T-helper 17 cell (primary cell): ENCODE measurements around the gene OPTN. TPM values are rescaled to one million over a fixed set of nuclear protein-coding genes. Genes with fewer than 3 reads are reported as not detected.
"Not testable (repeated sequence)": the region's sequence is repeated elsewhere in the genome, so short reads cannot be mapped to it uniquely, and the experiment has no call there.

ENCODE experiments used
- ATAC-seq: fragments of 150-1000 bp; cut with Tn5 transposase; 2 replicates; pipeline ENCODE4 v1.10.0; 2021; ENCODE audit warnings: mild to moderate bottlenecking, moderate library complexity
- DNase-seq, 3 donors: peaks; one replicate each; pipeline versions ENCODE4 v3.0.0 to v3.0.0-alpha.2; 2020 to 2021
- H3K9me3 ChIP-seq: one replicate; pipeline ENCODE4 v1.7.0; 2013; ENCODE audit warnings: low read length, mild to moderate bottlenecking; ENCODE audit not compliant: control insufficient read depth, poor library complexity, severe bottlenecking
- H3K27ac Mint-ChIP-seq: one replicate; pipeline ENCODE4 v1.8.0; 2022; ENCODE audit warnings: mild to moderate bottlenecking, moderate library complexity, mixed read lengths
- H3K27me3 Mint-ChIP-seq: one replicate; pipeline ENCODE4 v1.8.0; 2022; ENCODE audit warnings: mixed read lengths
- H3K36me3 Mint-ChIP-seq: one replicate; pipeline ENCODE4 v1.8.0; 2022; ENCODE audit warnings: low read depth, mixed read lengths
- H3K4me1 Mint-ChIP-seq: one replicate; pipeline ENCODE4 v1.8.0; 2022; ENCODE audit warnings: mild to moderate bottlenecking, mixed read lengths
- H3K4me3 Mint-ChIP-seq: one replicate; pipeline ENCODE4 v1.8.0; 2022; ENCODE audit warnings: mild to moderate bottlenecking, moderate library complexity, mixed read lengths
- total RNA-seq, 4 donors: library from RNA in 2 of 4; stranded (reverse) in 2 of 4; gene quantifications; one replicate each; pipeline ENCODE4 v1.2.3 and lab custom pipeline; 2022 to 2026

The OPTN gene
- total RNA-seq, 2 donors from 2014 or later: 158 to 160 TPM

GRCh38 chr10:13074563-13075451 is 25.2 kb upstream of the OPTN start:
- ATAC-seq (peak; percentile 53), DNase-seq (peak in 2 of 3 donors; percentile 16 to 31)
- Mint-ChIP-seq H3K27ac (peak overlapping the region; percentile 27), H3K4me1 (no peaks in the 10 kb centered on the region), H3K27me3 (peaks cover 37% of the 10 kb centered on the region), H3K36me3 (peaks cover 2% of the 10 kb centered on the region), H3K4me3 (no peak overlapping the region)
- peaks cover 7% of the 10 kb centered on the region for H3K9me3 ChIP-seq

GRCh38 chr10:13078912-13079775 is 20.8 kb upstream of the OPTN start:
- no peak for ATAC-seq
- Mint-ChIP-seq H3K4me1 (no peaks in the 10 kb centered on the region), H3K27ac (no peak overlapping the region), H3K4me3 (no peak overlapping the region), H3K27me3 (peaks cover 19% of the 10 kb centered on the region), H3K36me3 (no peaks in the 10 kb centered on the region)
- no peak for DNase-seq
- H3K9me3 ChIP-seq: peaks cover 8% of the 10 kb centered on the region

- Mint-ChIP-seq H3K4me3 (no peak overlapping the region), H3K4me1 (no peaks in the 10 kb centered on the region), H3K27ac (no peak overlapping the region), H3K27me3 (peaks cover 14% of the 10 kb centered on the region), H3K36me3 (peaks cover 2% of the 10 kb centered on the region)
- no peak for ATAC-seq
- peaks cover 8% of the 10 kb centered on the region for H3K9me3 ChIP-seq
- DNase-seq: no peak
Measured at GRCh38 chr10:13079776-13080050, 20.2 kb upstream of the OPTN start.

GRCh38 chr10:13080643-13081042 is 19.3 kb upstream of the OPTN start:
- DNase-seq (no peak), ATAC-seq (no peak)
- no peak overlapping the region for H3K4me3 Mint-ChIP-seq
- H3K4me1 Mint-ChIP-seq: no peaks in the 10 kb centered on the region
- peaks cover 7% of the 10 kb centered on the region for H3K27me3 Mint-ChIP-seq
- no peak overlapping the region for H3K27ac Mint-ChIP-seq
- H3K9me3 ChIP-seq: peaks cover 8% of the 10 kb centered on the region
- H3K36me3 Mint-ChIP-seq: peaks cover 2% of the 10 kb centered on the region

- not testable (repeated sequence) for H3K27me3 Mint-ChIP-seq, DNase-seq, H3K36me3 Mint-ChIP-seq, H3K9me3 ChIP-seq, H3K4me3 Mint-ChIP-seq, H3K27ac Mint-ChIP-seq, H3K4me1 Mint-ChIP-seq, ATAC-seq
Measured at GRCh38 chr10:13083700-13084099, 16.3 kb upstream of the OPTN start.

- Mint-ChIP-seq H3K27me3 (peaks cover 8% of the 10 kb centered on the region), H3K36me3 (peaks cover 2% of the 10 kb centered on the region), H3K4me3 (no peak overlapping the region), H3K27ac (no peak overlapping the region), H3K4me1 (peaks cover 3% of the 10 kb centered on the region)
- no peaks in the 10 kb centered on the region for H3K9me3 ChIP-seq
- ATAC-seq (no peak), DNase-seq (no peak)
Measured at GRCh38 chr10:13086056-13086455, 13.9 kb upstream of the OPTN start.

- ATAC-seq: no peak
- H3K4me3 Mint-ChIP-seq: no peak overlapping the region
- peaks cover 8% of the 10 kb centered on the region for H3K27me3 Mint-ChIP-seq
- peaks cover 3% of the 10 kb centered on the region for H3K4me1 Mint-ChIP-seq
- no peak for DNase-seq
- no peak overlapping the region for H3K27ac Mint-ChIP-seq
- peaks cover 2% of the 10 kb centered on the region for H3K36me3 Mint-ChIP-seq
- no peaks in the 10 kb centered on the region for H3K9me3 ChIP-seq
Measured at GRCh38 chr10:13087601-13087985, 12.4 kb upstream of the OPTN start.

- peaks cover 3% of the 10 kb centered on the region for H3K4me1 Mint-ChIP-seq
- H3K36me3 Mint-ChIP-seq: peaks cover 2% of the 10 kb centered on the region
- DNase-seq: no peak
- peaks cover 8% of the 10 kb centered on the region for H3K27me3 Mint-ChIP-seq
- H3K9me3 ChIP-seq: no peaks in the 10 kb centered on the region
- ATAC-seq: no peak
- H3K27ac Mint-ChIP-seq: no peak overlapping the region
- no peak overlapping the region for H3K4me3 Mint-ChIP-seq
Measured at GRCh38 chr10:13087986-13088618, 11.9 kb upstream of the OPTN start.

GRCh38 chr10:13089345-13089744 is 10.6 kb upstream of the OPTN start:
- H3K4me1 Mint-ChIP-seq: peaks cover 3% of the 10 kb centered on the region
- DNase-seq (no peak), ATAC-seq (no peak)
- H3K36me3 Mint-ChIP-seq: peaks cover 2% of the 10 kb centered on the region
- H3K9me3 ChIP-seq: no peaks in the 10 kb centered on the region
- H3K4me3 Mint-ChIP-seq: no peak overlapping the region
- peaks cover 8% of the 10 kb centered on the region for H3K27me3 Mint-ChIP-seq
- H3K27ac Mint-ChIP-seq: no peak overlapping the region

- Mint-ChIP-seq H3K4me1 (peaks cover 3% of the 10 kb centered on the region), H3K27me3 (peaks cover 8% of the 10 kb centered on the region), H3K4me3 (no peak overlapping the region), H3K36me3 (no peaks in the 10 kb centered on the region), H3K27ac (no peak overlapping the region)
- no peaks in the 10 kb centered on the region for H3K9me3 ChIP-seq
- DNase-seq: no peak
- no peak for ATAC-seq
Measured at GRCh38 chr10:13090289-13090688, 9.7 kb upstream of the OPTN start.

- no peaks in the 10 kb centered on the region for H3K36me3 Mint-ChIP-seq
- no peak overlapping the region for H3K4me3 Mint-ChIP-seq
- no peak overlapping the region for H3K27ac Mint-ChIP-seq
- H3K27me3 Mint-ChIP-seq: peaks cover 8% of the 10 kb centered on the region
- no peak for DNase-seq
- ATAC-seq: no peak
- H3K4me1 Mint-ChIP-seq: peaks cover 5% of the 10 kb centered on the region
- no peaks in the 10 kb centered on the region for H3K9me3 ChIP-seq
Measured at GRCh38 chr10:13091801-13092200, 8.2 kb upstream of the OPTN start.

GRCh38 chr10:13092291-13093102 is 7.5 kb upstream of the OPTN start:
- Mint-ChIP-seq H3K36me3 (no peaks in the 10 kb centered on the region), H3K27ac (no peak overlapping the region), H3K27me3 (peaks cover 8% of the 10 kb centered on the region), H3K4me3 (no peak overlapping the region), H3K4me1 (peaks cover 11% of the 10 kb centered on the region)
- no peaks in the 10 kb centered on the region for H3K9me3 ChIP-seq
- ATAC-seq (no peak), DNase-seq (no peak)

- H3K9me3 ChIP-seq, DNase-seq, H3K4me3 Mint-ChIP-seq, ATAC-seq, H3K36me3 Mint-ChIP-seq, H3K27me3 Mint-ChIP-seq, H3K27ac Mint-ChIP-seq: not testable (repeated sequence)
- H3K4me1 Mint-ChIP-seq: peaks cover 10% of the 10 kb centered on the region
Measured at GRCh38 chr10:13094082-13094481, 5.9 kb upstream of the OPTN start.
